Activated gamma-delta T cell treated with anti-CD3 and anti-CD28 coated beads, Interleukin-2, amount 50 U/mL, for 16 hours (primary cell): Measurements from ENCODE around the gene FOXC2.
A peak's percentile ranks its signal among the peaks of the same experiment; 100 is the strongest.

ENCODE experiments used
- DNase-seq: peaks from one replicate; pipeline ENCODE4 v3.0.0-alpha.2; 2020; ENCODE audit warnings: low read depth

The FOXC2 gene

GRCh38 chr16:86556576-86556975, 10.1 kb upstream of the FOXC2 start:
- no peak for DNase-seq

DNA sequence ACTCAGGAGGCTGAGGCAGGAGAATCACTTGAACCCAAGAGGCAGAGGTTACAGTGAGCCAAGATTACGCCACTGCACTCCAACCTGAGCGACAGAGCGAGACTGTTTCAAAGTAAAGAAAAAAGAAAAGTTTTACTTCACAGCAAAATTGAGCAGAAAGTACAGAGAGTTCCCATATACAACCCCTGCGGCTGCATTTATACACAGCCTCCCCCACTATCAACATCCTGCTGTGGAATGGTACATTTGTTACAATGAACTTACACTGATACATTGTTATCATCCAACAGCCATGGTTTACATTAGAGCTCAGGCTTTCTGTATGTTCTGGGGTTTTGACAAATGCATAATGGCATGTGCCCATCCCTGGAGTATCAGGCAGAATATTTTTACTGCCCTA, 9.0 kb upstream of the FOXC2 start:
- DNase-seq = no peak

GRCh38 chr16:86558355-86559193, 8.1 kb upstream of the FOXC2 start:
- DNase-seq = no peak

- DNase-seq = no peak
Observed at GRCh38 chr16:86559802-86560305, 6.8 kb upstream of the FOXC2 start.

DNA sequence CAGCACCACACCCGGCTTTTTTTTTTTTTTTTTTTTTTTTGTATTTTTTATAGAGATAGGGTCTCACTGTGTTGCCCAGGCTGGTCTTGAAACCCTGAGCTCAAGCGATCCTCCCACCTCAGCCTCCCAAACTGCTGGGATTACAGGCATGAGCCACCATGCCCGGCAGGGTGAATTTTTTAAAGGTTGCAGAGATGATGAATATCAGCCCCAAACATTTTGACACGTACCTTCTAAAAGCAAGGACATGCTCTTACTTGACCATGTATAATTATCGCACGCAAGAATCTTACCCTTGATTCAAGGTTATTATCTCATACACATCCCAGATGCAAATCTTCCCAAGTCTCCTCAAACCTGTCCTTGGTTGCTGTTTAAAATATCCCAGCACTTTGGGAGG, 4.3 kb upstream of the FOXC2 start:
- DNase-seq = no peak

- peak; percentile 77 for DNase-seq
Observed at GRCh38 chr16:86563469-86564345, 2.9 kb upstream of the FOXC2 start.

GRCh38 chr16:86565181-86565631, 1.4 kb upstream of the FOXC2 start:
- DNase-seq = no peak

DNA sequence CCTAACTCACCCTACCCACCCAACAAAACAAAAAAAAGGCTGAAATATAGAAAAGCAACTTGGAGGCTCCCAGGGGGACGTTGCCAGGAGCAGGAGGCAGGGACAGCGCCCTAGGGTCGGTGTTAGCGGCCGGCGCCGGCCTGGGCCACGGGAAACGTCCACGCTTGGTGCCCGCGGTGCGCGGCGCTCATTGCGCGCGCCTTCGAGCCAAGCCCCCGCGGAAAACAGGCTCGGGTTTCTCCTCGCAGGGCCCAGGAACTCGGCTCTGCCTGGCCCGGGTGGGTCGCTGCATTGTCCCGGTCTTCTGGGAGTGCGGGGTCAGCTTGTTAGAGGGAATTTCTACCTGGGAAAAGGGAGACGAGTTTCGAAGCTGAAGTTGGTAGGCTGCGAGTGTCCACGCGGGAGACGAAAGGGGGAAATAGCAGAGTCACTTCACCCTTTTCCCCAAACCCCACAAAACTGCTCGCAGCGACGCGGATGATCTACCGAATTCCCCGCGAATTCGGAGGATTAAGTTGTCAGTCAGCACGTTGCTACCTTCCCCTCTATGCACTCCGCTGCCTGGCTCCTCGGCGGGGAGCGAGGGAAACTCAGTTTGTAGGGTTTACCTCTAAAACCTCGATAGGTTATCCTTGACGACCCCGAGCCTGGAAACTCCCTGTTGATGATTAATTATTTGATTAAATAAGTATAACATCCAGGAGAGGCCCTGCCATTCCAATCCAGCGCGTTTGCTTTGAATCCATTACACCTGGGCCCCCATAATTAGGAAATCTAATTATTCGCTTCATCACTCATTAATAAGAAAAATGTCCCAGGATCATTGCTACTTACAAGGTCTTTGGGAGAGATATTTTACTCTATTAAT, 751 bp upstream of the FOXC2 start:
- DNase-seq = no peak

DNA sequence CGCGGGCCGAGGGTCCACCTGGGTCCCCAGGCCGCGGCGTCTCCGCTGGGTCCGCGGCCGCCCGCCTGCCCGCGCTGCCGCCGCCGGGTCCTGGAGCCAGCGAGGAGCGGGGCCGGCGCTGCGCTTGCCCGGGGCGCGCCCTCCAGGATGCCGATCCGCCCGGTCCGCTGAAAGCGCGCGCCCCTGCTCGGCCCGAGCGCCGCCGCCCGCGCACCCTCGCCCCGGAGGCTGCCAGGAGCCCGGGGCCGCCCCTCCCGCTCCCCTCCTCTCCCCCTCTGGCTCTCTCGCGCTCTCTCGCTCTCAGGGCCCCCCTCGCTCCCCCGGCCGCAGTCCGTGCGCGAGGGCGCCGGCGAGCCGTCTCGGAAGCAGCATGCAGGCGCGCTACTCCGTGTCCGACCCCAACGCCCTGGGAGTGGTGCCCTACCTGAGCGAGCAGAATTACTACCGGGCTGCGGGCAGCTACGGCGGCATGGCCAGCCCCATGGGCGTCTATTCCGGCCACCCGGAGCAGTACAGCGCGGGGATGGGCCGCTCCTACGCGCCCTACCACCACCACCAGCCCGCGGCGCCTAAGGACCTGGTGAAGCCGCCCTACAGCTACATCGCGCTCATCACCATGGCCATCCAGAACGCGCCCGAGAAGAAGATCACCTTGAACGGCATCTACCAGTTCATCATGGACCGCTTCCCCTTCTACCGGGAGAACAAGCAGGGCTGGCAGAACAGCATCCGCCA, 504 bp downstream of the FOXC2 start:
- no peak for DNase-seq

- no peak for DNase-seq
Observed at GRCh38 chr16:86567701-86568581, 1.3 kb downstream of the FOXC2 start.

DNA sequence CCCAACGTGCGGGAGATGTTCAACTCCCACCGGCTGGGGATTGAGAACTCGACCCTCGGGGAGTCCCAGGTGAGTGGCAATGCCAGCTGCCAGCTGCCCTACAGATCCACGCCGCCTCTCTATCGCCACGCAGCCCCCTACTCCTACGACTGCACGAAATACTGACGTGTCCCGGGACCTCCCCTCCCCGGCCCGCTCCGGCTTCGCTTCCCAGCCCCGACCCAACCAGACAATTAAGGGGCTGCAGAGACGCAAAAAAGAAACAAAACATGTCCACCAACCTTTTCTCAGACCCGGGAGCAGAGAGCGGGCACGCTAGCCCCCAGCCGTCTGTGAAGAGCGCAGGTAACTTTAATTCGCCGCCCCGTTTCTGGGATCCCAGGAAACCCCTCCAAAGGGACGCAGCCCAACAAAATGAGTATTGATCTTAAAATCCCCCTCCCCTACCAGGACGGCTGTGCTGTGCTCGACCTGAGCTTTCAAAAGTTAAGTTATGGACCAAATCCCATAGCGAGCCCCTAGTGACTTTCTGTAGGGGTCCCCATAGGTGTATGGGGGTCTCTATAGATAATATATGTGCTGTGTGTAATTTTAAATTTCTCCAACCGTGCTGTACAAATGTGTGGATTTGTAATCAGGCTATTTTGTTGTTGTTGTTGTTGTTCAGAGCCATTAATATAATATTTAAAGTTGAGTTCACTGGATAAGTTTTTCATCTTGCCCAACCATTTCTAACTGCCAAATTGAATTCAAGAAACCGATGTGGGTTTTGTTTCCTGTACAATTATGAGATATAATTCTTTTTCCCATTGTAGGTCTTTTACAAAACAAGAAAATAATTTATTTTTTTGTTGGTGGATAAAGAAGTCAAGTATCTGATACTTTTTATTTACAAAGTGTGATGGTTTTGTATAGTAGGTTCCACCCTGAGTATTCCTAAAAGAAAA, 2.3 kb downstream of the FOXC2 start:
- DNase-seq = no peak

GRCh38 chr16:86569701-86570447, 3.2 kb downstream of the FOXC2 start:
- no peak for DNase-seq

- no peak for DNase-seq
Observed at GRCh38 chr16:86570558-86571529, 4.2 kb downstream of the FOXC2 start.

DNA sequence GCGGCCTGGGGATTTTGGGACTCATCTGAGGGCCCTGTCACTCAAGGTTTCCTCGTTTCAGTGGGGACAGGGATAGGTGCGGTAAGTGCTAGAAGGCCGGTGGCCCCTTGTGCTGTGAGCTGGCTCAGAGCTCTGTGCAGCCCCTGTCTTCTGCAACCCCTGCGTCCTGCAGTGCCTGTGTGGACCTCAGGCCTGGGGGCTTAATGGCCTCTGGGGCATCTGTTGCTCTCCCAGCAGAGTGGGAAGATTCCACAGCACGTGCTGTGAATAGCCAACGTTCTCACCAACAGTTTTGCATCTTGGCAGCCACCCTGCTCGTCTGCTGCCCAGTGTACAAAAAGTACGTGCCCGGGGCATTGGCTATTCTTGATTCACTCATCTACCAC, 4.9 kb downstream of the FOXC2 start:
- DNase-seq = no peak

DNA sequence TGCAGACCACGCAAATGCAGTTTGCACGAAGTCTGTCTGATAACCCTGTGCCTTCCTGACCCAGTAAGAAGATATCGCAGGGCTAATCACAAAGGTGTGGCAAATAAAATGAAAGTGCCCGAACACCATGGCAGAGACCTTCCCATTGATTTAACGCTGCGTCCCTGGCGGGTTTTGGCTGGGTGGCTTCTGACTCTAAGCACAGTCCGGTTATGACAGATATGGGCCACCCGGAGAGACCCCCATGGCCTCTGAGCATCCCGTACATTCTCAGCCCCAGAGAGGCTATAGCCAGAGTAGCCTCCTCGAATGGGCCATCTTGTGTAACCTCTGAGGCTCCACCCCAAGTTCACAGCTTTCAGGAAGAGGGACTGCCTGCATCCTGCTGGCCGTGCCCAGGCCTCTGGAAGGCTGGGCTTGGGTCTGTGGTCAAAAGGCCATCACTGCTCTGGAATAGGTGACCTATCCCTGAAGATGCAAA, 5.5 kb downstream of the FOXC2 start:
- DNase-seq = no peak

DNA sequence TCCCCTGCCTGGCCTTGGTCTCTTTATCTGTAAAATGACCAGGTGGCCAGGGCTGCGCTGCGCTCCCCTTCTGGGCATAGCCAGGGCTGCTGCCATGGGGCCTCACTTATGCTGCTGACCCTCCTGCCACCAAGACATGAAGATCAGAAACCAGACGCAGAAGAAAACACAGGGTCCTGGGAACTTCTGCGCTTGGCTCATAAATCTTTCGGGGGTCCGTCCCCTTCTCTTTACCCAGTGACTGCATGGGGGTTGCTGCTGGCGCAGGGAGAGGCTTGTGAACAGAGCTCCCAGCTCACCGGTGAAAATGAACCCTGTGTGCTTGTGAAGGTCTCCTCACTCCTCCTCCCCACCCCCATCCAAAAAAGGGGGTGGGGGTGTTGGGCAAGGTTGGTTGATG, 6.0 kb downstream of the FOXC2 start:
- no peak for DNase-seq

DNA sequence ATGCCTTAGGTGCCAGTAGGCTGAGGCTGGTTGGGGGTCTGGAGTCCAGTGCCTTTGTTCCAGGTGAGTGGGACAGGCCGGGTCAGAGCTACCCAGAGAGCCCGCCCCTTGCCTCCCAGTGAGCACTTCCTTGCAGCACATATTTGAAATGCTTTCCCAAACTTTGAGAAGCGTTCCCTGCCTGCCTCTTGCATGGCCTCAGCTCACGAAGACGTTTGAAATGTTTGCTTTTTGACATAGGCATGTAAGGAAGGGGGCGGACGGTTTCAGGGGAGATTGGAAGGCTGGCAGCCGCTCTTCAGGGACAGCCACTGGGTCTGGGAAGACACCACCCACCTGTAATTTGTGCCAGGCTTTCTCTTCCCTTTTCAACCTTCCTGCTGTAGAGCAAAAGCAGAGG, 6.6 kb downstream of the FOXC2 start:
- DNase-seq = no peak
